Measurements from ENCODE around the gene CLEC12A.
"Not testable (repeated sequence)": the region's sequence is repeated elsewhere in the genome, so short reads cannot be mapped to it uniquely, and the experiment has no call there.

CLEC12A gene

GRCh38 chr12:9973949-9974348 lies 2.7 kb downstream of the CLEC12A start:
- no peak for DNase-seq

GRCh38 chr12:9974731-9975130 lies 3.5 kb downstream of the CLEC12A start:
- DNase-seq, result not testable (repeated sequence)

GRCh38 chr12:9975614-9976013 lies 4.4 kb downstream of the CLEC12A start:
- no peak for DNase-seq

DNA sequence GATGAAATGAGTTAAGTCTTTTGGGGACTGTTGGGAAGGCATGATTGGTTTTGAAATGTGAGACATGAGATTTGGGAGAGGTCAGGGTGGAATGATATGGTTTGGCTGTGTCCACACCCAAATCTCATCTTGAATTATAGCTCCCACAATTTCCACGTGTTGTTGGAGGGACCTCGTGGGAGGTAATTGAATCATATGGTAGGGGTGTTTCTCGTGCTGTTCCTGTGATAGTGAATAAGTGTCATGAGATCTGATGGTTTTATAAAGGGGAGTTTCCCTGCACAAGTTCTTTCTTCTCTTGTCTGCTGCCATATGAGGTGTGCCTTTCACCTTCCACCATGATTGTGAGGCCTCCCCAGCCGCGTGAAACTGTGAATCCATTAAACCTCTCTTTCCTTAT lies 5.4 kb downstream of the CLEC12A start:
- DNase-seq, result not testable (repeated sequence)

DNA sequence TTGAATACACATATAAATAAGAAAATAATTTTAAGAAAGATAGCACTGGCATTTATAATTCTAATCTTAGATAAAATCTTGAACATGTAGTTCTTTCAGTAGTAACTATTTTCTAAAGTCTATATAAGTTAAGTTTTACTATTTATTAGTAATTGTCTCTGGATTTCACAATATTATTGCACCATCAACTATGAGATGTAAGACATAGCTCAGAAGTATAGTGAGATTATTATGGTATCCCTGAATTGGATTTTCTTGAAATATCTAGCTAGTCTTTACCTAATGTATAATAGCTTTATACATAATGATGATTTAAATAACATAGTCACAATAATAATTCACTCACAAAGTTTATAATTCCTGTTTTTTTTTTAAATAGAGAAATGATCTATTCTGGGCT lies 6.7 kb downstream of the CLEC12A start:
- no peak for DNase-seq

DNA sequence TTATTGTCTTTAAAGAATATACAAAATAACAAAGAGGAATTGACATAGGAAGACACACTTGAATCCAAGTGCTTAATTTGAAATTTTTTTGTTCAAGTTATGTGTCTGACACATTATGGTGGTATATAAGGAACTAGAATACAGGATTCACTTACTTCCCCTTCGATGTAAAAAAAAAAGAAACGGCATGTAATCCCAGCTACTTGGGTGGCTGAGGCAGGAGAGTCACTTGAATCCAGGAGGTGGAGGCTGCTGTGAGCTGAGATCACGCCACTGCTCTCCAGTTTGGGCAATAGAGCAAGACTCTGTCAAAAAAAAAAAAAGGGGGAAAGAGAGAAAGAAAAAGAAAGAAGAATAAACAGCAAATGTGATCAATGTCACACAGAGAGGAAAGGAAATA lies 8.9 kb downstream of the CLEC12A start:
- DNase-seq, result no peak

GRCh38 chr12:9991876-9992275 lies 20.7 kb downstream of the CLEC12A start:
- DNase-seq, result no peak

- no peak for DNase-seq
Observed at GRCh38 chr12:9992296-9992695, 21.1 kb downstream of the CLEC12A start.

DNA sequence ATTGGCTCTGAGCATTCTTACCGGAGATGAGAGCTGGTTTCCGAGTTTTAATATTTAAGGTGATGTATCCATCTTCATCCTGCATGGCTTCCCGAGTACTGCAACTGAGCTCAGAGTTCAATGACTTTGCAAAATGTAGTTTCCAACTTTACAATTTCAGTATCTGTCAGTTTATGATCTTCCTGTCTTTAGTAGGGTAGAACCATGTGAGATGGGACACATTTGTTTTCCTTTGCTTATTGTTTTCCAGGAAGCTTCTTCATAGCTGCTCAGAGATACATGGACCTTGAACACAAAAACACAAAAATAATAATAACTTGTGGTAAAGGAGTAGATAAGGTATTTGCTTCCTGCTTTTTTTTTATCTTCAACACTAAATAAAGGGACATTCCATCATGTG lies 27.8 kb downstream of the CLEC12A start, which contains the start of gene CLEC1B:
CLEC1B (minus strand) TSS at position 106 of the 400 bp plus-strand sequence; CDS start at position 85, 21 bp downstream.
- DNase-seq, result no peak

GRCh38 chr12:10001171-10001776 lies 30.1 kb downstream of the CLEC12A start:
- DNase-seq, result no peak

DNA sequence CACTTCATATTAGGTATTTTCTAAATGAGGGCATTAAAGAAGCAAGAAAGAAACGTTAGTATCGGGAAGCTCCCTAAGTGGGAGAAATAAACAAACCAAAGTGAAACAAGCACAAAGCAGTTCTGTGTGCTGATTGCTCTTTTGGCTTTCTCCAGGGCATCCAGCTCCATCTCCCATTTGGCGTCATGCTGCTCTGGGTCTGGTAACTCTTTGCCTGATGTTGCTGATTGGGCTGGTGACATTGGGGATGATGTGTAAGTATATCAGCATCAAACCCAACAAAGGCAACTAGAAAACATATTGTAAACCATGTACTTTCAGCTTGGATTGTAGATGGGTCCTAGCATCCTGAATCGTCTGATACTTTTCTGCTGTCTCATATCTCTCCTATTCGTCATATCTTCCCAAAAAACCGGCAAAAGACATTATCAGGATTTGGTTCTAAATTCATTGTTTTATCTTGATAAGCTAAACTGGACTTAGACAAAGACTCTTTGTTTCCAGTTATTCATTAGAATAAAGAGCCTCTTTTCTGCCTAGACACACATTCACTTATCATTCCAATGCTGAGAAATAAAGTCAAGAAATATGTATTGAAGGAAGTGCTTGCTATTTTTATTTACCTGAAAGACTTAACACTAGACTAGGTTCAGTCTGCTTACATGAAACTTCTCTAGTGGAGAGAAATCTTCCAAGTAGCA lies 41.6 kb downstream of the CLEC12A start:
- no peak for DNase-seq

DNA sequence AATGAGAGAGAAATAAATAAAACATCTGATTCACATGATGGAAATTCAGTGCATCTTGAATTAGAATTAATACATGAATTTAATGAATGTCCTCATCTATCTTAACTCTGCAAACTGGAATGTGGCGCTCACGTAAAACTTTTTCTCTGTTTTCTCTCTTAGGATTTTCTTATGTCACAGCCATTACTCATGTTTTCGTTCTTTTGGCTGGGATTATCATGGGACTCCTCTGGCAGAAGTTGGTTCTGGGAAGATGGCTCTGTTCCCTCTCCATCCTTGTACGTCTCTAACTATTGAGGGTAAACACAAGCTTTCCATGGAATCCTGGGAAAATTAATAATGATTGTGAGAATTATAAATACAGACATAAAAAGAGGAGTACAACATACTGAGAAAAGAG lies 44.2 kb downstream of the CLEC12A start:
- no peak for DNase-seq

GRCh38 chr12:10016881-10017280 lies 45.7 kb downstream of the CLEC12A start:
- DNase-seq, result peak; percentile 61

DNA sequence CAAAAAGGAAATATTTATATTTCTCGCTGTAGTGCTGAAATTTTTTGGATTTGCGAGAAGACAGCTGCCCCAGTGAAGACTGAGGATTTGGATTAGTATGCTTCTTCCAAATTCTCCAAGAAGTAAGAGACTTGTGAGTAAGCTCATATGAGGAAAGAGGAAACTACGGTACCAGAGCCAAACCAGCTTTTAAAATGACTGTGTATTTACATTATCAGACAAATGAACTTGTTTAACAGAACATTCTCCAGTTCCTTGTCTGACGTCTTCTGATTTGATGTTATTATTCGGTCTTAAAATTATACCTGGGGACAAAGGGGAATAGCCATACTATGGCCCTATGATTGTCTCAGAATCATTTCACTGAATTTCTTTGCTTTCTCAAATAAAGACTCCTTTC lies 47.2 kb downstream of the CLEC12A start:
- no peak for DNase-seq

DNA sequence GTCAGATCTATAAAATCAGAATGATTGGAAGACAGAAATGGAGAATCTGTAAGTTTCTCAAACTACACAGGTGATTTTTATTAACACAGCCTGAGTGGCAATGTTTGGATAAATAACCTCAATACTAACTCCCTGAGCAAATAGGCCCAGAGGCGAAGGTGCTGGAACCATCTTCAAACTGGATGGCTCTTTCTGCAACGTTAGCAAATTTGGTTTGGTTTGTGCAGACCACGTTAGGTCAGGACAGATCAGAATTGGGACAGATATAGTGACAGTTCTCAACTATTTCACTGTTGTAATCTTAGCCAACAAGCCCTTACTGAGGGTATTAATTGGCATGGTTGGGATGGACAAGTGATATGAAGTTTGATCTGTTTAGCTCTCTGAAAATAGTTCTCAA lies 50.1 kb downstream of the CLEC12A start:
- DNase-seq, result no peak

DNA sequence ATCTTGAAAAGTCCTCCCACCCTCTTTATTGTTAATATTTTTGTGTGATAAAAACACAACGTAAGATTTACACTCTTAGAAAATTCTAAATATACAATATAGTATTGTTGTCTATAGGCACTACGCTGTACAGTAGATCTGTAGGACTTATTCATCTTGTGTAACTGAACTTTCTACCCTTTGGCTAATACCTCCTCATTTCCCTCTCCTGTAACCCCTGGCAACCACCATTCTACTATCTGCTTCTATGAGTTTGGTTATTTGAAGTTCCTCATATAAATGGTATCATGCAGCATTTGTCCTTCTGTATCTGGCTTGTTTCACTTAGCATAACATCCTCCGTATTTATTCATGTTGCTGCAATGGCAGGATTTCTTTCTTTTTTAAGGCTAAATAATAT lies 54.0 kb downstream of the CLEC12A start:
- DNase-seq, result no peak

DNA sequence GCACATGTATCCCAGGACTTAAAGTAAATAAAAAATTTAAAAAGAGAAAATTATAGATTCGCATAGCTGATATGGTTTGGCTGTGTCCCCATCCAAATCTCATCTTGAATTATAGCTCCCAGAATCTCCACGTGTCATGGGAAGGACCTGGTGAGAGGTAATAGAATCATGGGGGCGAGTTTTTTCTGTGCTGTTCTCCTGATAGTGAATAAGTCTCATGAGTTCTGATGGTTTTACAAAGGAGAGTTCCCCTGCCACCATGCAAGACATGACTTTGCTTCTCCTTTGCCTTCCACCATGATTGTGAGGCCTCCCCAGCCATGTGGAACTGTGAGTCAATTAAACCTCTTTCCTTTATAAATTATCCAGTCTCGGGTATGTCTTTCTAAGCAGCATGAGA lies 55.5 kb downstream of the CLEC12A start:
- not testable (repeated sequence) for DNase-seq

DNA sequence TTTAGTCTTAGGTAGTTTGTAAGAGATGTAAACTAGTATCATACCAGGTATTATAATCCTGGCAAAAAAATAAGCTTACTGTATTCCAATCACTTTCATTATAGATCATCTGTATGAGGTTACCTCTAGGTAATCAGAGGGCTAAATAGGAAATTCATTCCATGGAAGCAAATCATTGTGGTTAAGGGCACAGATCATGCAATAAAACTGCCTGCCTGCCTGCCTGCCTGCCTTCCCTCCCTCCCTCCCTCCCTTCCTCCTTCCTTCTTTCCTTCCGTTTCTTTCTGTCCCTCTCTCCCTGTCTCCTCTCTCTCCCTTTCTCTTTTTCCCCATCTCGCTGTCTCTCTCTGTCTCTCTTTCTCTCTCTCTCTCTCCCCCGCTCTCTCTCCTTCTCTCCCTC lies 56.1 kb downstream of the CLEC12A start:
- no peak for DNase-seq

DNA sequence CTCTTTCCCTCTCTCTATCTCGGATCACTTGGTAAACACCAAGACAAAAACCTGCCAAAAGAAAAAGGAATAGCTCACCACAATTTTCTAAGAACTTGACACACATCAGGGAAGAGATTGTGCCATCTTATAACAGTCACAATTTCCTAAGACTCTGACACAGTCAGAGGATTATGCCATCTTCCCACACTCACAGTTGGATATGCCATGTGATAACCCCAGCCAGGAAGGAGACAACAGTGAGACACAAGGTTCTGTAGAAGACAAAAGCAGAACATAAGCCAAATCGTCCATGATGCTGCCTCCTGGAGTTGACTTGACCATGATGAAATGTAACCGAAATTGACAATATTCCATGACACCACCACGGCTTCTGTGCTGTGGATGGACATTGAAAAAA lies 56.5 kb downstream of the CLEC12A start:
- peak; percentile 25 for DNase-seq

DNA sequence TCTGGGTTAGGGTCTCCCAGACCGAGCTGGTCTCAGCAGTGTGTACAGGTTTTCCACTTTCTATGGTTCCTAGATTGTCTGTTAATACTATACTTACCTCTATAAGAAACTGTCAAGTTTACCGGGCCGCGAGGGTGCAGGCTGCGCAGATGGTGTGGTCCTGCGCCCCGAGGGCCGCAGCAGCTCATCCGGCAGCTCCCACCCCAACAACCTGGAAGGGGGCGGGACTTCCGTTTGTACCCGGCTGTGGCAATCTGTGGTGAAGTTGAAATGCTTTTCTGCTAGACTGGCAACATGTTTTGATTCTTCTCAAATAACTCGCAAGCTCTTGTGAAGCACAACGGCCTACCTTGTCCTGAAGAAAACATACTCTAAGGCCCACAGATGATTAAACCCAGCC lies 59.2 kb downstream of the CLEC12A start, which contains the start of gene CLEC9A:
CLEC9A (plus strand) TSS at position 237 of the 400 bp plus-strand sequence. CDS start 22,006 bp downstream, outside the sequence.
- DNase-seq, result no peak

DNA sequence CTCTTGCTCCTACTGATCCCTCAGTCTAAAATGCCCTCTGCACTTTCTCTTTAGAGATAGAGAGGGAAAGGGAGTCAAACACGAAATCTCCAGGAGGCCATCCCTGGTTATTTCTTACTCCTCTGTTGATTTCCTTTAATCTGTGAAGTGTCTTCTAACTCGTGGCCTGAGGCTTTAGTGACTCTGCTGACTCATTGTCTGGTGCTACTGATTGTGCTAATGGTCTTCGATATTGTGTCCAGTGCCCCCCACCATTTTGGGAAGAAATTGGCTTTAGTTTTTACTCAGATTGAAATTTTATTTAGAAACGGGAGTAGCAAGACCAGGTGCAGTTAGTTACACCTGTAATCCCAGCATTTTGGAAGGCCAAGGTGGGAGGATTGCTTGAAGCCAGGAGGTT lies 60.1 kb downstream of the CLEC12A start:
- DNase-seq, result no peak

DNA sequence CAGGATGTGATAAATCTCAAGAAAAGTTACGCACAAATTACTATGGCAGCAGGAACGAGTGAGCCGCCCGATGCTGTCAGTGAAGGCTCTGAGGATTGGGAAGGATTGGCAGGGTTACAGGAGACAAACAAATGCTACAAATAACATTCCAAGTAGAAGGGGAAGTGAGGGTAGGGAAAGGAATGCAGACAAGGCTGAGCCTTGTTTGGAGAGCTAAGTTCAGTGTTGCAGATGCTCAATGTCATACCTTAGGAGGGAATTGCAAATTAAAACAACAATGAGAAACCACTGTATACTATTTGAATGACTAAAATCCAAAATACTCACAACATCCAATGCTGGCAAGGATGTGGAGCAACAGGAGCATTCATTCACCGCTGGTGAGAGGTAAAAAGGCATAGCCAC lies 60.6 kb downstream of the CLEC12A start:
- no peak for DNase-seq

GRCh38 chr12:10033783-10034545 lies 62.8 kb downstream of the CLEC12A start:
- peak; percentile 63 for DNase-seq

Data from DMS53 (cell line).